HG03039 (cell line): ENCODE results near the gene MSANTD2.
"Not testable (repeated sequence)": the region's sequence is repeated elsewhere in the genome, so short reads cannot be mapped to it uniquely, and the experiment has no call there.

Experiments
- ATAC-seq: cut with Tn5 transposase; IDR thresholded peaks from one replicate; pipeline ENCODE4 v1.9.1; 2021; ENCODE audit warnings: mild to moderate bottlenecking, moderate library complexity; ENCODE audit not compliant: unreplicated experiment

The MSANTD2 gene

GRCh38 chr11:124778281-124778680 lies 21.9 kb downstream of the MSANTD2 start:
- no peak for ATAC-seq

GRCh38 chr11:124776865-124777645 lies 23.2 kb downstream of the MSANTD2 start:
- ATAC-seq: no peak

GRCh38 chr11:124770959-124771358 lies 29.2 kb downstream of the MSANTD2 start:
- not testable (repeated sequence) for ATAC-seq

GRCh38 chr11:124769806-124770774 lies 30.1 kb downstream of the MSANTD2 start:
- ATAC-seq: no peak

- no peak for ATAC-seq
Observed at GRCh38 chr11:124768914-124769313, 31.3 kb downstream of the MSANTD2 start.

GRCh38 chr11:124766156-124766555 lies 34.0 kb downstream of the MSANTD2 start:
- ATAC-seq: no peak

GRCh38 chr11:124763156-124763947 lies 36.9 kb downstream of the MSANTD2 start:
- ATAC-seq: no peak

- ATAC-seq: no peak
Observed at GRCh38 chr11:124762624-124763155, 37.5 kb downstream of the MSANTD2 start.

- peak; percentile 60 for ATAC-seq
Observed at GRCh38 chr11:124762105-124762623, 38.0 kb downstream of the MSANTD2 start, which contains the start of gene ESAM. ESAM (minus strand) TSS chr11:124762290; CDS start chr11:124762154, 136 bp downstream.

- ATAC-seq: peak; percentile 0
Observed at GRCh38 chr11:124761301-124762104, 38.7 kb downstream of the MSANTD2 start.

GRCh38 chr11:124760806-124761205 lies 39.4 kb downstream of the MSANTD2 start:
- ATAC-seq: no peak

GRCh38 chr11:124760205-124760652 lies 40.0 kb downstream of the MSANTD2 start:
- no peak for ATAC-seq

- no peak for ATAC-seq
Observed at GRCh38 chr11:124759266-124760204, 40.7 kb downstream of the MSANTD2 start.

GRCh38 chr11:124758355-124759265 lies 41.6 kb downstream of the MSANTD2 start:
- ATAC-seq: peak; percentile 49

- ATAC-seq: no peak
Observed at GRCh38 chr11:124757320-124757719, 42.9 kb downstream of the MSANTD2 start.

GRCh38 chr11:124756753-124757227 lies 43.4 kb downstream of the MSANTD2 start:
- ATAC-seq: no peak
